ENCODE data around the gene TLR9.

TLR9 gene

DNA sequence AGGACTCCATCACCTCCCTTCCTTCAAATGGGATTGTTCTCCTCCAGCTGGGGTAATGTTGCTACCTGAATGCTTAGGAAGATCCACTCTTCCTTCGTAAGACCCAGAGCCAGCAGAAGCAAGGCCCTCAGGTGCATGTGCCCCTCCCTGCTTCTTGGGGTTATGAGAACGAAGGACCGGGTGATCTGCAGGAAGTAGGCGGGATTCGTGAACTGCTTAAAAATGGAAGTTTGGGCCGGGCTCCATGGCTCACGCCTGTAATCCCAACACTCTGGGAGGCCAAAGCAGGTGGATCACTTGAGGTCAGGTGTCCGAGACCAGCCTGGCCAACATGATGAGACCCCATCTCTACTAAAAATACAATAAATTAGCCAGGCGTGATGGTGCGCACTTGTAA is 8.0 kb downstream of the TLR9 start:
- DNase-seq (ENCODE audit: low read depth in 2 of 2) = no peak

DNA sequence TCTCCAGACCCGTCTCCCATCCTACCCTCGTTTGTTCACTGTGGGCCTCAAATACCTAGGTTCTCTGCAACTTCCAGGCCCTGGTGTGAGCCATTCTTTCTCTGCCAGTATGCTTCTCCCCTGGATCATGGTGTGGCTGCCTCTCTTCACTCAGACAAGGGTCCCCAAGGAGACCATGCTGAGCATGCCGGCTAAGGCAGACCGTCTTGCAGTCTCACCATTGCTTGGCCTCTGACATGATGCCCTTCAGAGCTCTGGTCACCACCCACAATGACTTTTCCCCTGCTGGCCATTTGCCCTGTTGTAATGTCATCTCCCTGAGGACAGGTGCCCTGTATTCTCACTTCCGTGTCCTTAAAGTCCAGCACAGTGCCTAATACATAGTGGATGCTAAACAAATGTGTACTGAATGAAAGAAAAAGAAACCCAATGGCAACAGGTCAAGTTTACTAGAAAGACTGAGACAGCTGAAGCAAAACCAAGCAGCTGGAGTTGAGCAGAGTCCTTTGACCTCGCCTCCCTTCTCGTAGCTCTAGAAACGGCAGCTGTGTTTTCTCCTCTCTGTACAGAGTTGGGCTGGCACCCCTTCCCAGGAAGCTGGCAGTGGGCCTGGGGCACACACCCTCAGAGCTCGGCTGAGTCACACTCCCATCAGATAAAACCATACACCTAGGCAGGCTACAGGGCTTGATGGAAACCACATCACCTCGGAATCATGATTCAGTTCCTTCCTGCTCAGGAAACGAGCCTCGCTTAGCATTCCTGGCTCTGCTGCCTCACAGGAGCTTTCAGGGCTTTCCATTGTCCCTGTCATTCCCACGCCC is 8.6 kb downstream of the TLR9 start:
- DNase-seq (ENCODE audit: low read depth in 2 of 2) = no peak

- DNase-seq (ENCODE audit: low read depth in 2 of 2) = no peak
Measured at GRCh38 chr3:52215351-52215750, 10.1 kb downstream of the TLR9 start.

GRCh38 chr3:52213901-52214300 is 11.5 kb downstream of the TLR9 start:
- no peak for DNase-seq (ENCODE audit: low read depth in 2 of 2)

- no peak for DNase-seq (ENCODE audit: low read depth in 2 of 2)
Measured at GRCh38 chr3:52213005-52213404, 12.4 kb downstream of the TLR9 start.

DNA sequence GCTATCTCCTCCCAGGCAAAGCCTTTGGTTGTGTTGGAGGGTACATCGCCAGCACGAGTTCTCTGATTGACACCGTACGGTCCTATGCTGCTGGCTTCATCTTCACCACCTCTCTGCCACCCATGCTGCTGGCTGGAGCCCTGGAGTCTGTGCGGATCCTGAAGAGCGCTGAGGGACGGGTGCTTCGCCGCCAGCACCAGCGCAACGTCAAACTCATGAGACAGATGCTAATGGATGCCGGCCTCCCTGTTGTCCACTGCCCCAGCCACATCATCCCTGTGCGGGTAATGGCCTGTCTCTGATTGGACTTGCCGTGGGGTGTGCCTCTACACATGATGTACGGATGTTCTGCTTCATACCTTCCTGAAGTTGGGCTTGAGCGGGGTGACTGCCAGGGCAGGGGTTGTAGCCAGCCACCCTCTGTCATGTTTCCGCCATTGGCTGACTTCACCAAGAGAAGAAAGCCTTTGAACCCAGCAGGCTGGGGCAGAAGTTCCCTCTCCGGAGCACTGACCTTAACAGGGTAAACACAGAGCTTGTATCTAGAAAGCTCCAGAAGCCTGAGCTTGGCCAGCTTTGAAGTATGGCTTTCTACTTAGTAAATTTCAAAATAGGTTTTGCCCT is 14.1 kb downstream of the TLR9 start:
- no peak for DNase-seq (ENCODE audit: low read depth in 2 of 2)

DNA sequence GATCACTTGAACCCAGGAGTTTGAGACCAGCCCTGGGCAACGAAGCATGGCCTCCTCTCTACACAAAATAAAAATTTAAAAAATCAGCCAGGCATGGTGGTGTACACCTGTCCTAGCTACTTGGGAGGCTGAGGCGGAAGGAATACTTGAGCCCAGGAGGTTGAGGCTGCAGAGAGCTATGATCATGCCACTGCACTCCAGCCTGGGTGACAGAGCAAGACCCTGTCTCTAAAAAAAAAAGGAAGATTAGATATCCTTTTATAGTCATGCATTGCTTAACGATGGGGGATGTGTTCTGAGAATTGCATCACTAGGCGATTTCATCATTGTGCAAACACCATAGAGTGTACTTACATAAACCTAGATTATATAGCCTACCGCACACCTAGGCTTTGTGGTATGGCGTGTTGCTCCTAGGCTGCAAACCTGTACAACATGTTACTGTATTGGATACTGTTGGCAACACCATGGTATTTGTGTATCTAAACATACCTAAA is 14.8 kb downstream of the TLR9 start:
- no peak for DNase-seq (ENCODE audit: low read depth in 2 of 2)

GRCh38 chr3:52210037-52210436 is 15.4 kb downstream of the TLR9 start:
- DNase-seq (ENCODE audit: low read depth in 2 of 2) = no peak

GRCh38 chr3:52208556-52208955 is 16.9 kb downstream of the TLR9 start:
- DNase-seq (ENCODE audit: low read depth in 2 of 2) = no peak

GRCh38 chr3:52205727-52206372 is 19.6 kb downstream of the TLR9 start:
- DNase-seq (ENCODE audit: low read depth in 2 of 2) = no peak

DNA sequence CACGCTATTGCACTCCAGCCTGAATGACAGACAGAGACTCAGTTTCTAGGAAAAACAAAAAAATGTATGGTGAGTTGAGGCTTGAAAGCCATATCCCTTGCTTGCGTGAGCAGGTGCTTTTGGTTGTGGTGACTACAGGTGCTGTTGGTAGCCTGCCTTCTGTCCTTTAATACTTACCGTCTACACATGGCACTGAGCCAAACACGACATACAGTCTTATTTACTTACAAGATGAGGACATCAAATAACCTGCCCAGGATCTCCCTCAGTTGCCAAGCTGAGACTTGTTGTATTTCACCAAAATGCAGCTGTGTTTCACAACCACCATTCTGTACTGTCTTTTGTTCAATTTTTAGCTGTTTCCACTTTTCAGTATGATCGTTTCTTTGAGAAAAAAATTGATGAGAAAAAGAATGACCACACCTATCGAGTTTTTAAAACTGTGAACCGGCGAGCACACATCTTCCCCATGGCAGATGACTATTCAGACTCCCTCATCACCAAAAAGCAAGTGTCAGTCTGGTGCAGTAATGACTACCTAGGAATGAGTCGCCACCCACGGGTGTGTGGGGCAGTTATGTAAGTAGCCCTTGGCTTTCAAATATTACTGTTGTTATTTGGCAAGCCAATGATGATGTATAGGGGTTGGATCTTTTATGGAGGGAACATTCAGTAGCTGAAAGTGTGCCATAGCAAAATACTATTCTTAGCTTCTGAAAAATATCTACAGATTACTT is 20.9 kb downstream of the TLR9 start:
- no peak for DNase-seq (ENCODE audit: low read depth in 2 of 2)

DNA sequence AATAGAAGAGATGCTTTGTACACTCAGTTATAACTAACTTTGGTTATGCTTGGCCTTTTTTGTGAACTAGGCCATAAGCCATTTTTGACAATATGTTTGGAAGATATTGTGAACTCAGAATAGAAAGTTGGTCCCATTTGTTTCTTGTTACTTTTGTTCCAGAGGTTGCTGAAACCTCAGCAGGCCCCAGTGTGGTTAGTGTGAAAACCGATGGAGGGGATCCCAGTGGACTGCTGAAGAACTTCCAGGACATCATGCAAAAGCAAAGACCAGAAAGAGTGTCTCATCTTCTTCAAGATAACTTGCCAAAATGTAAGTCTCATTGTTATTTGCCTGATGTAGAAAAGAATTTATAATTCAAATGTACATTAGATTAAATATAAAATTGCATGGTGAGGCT is 21.7 kb downstream of the TLR9 start:
- no peak for DNase-seq (ENCODE audit: low read depth in 2 of 2)

GRCh38 chr3:52202384-52203077 is 22.9 kb downstream of the TLR9 start:
- DNase-seq (ENCODE audit: low read depth in 2 of 2) = no peak

GRCh38 chr3:52200981-52201679 is 24.3 kb downstream of the TLR9 start:
- no peak for DNase-seq (ENCODE audit: low read depth in 2 of 2)

GRCh38 chr3:52198643-52199608 is 26.5 kb downstream of the TLR9 start:
- no peak for DNase-seq (ENCODE audit: low read depth in 2 of 2)

DNA sequence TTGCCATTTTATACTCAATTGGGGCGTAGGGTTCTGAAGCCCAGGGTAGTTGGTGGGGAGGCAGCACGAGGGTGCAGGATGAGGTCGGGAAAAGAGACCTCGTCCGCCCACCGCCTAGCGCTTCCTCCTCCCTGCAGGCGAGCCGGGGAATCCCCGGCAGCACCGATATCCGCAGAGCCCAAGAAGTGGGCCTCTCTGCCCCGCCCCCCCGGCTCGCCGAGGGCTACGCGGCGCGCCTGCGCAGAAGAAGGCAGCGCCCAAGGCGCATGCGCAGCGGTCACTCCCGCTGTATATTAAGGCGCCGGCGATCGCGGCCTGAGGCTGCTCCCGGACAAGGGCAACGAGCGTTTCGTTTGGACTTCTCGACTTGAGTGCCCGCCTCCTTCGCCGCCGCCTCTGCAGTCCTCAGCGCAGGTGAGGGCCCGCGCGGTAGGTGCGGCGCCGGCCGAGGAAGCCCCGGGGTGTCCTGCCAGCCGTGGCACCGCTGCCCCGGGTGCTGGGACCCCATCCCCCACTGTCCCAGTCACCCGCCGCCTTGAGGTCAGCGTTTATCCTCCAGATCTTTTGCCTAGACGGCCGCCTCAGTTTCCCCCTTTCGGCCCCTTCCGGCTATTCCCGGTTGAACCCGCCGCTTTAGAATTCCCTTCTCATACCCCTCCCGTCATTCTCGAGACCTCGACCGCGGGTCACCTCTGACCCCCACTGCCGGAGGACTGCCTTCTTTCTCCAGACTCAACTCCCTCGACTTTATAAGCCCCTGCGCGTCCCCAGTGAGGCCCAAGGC is 27.4 kb downstream of the TLR9 start, which contains the start of gene ALAS1:
Gene ALAS1, plus strand, starts transcription at position 319 of the 784 bp plus-strand sequence. CDS start 1,082 bp downstream, outside the sequence.
- DNase-seq (ENCODE audit: low read depth in 2 of 2) = peak; percentile 70 to 72

DNA sequence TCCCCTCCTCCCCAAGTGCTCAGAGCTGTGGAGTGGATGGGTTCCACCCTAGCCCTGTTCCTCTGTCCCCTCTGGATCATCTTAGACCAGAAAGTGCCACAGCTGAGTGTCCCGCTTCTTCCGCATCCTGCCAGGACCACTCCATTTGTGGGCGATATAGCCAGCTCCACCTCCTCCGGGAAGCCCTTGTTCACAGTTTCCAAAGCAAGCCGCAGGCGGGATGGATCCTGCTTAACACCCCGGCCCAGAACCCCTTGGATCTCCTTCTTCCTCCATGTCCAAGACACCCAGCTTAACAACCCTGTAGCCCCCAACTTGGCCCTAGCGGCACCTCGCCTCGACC is 28.0 kb downstream of the TLR9 start:
- no peak for DNase-seq (ENCODE audit: low read depth in 2 of 2)

- DNase-seq (ENCODE audit: low read depth in 2 of 2) = no peak
Measured at GRCh38 chr3:52196977-52197376, 28.5 kb downstream of the TLR9 start.

DNA sequence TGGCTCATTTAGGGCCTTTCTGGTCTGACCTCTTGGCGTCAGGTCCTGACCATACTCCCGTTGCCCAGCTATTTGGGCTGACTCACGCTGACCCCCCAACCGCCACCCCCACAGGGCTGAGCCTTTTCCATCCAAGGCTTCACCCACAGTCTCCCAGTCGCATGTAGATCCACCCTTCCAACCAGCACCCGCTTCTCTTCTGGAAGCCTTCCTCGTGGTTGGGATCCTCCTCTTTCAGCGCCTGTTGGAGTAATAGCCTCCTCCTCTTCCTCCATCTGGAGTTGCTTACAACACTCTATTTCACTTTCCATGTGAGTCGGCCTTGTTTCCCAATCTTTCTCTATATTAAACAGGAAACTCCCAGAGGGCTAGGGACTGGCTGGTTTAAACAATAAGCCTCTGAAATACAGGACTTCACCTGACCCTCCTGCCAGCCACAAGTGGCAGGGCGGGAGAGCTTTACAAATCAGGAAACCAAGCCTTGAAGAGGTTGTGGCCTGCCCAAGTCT is 29.6 kb downstream of the TLR9 start:
- DNase-seq (ENCODE audit: low read depth in 2 of 2) = peak in 1 of 2 experiments; percentile 30
